ENCODE results near the gene SORCS2.

GRCh38 chr4:7703688-7704087 is 511.4 kb downstream of the SORCS2 start:
- TF ChIP-seq POLR2A (IDR thresholded peaks at IDR 0.05; ENCODE audit: low read length) (no peak), GATA1 (IDR thresholded peaks at IDR 0.05; ENCODE audit: low read depth, low read length) (no peak)
